ENCODE data around the gene MUC22.

GRCh38 chr6:31063906-31064435, 53.7 kb downstream of the MUC22 start:
- no peak for TF ChIP-seq CTCF (IDR thresholded peaks at IDR 0.05; ENCODE audit: low read depth, low read length, poor library complexity, severe bottlenecking)
- TF ChIP-seq EZH2phosphoT487 (IDR thresholded peaks at IDR 0.05; ENCODE audit: borderline replicate concordance, low read length): no peak

Data from DOHH2 (cell line).